Activated B cell treated with CpG ODN at 0.5 μM for 24 hours (primary cell): ENCODE results near the gene CDCA7. TPM values are rescaled to one million over a fixed set of nuclear protein-coding genes. Genes with fewer than 3 reads are reported as not detected.
"Not testable (repeated sequence)": the region's sequence is repeated elsewhere in the genome, so short reads cannot be mapped to it uniquely, and the experiment has no call there.

Experiments used
- ATAC-seq: fragments of 200-7000 bp; cut with Tn5 transposase; one replicate; pipeline ENCODE4 v1.10.0; 2021; ENCODE audit warnings: low read depth, mild to moderate bottlenecking, moderate library complexity
- CTCF ChIA-PET: fragments of 350-600 bp; sonication (Branson Sonifier 250); formaldehyde crosslinking; loops from one replicate; lab custom pipeline; 2021; ENCODE audit warnings: antibody characterized with exemption; lab: Charles Lee
- POLR2A ChIA-PET: fragments of 350-600 bp; sonication (Branson Sonifier 250); formaldehyde crosslinking; loops from one replicate; lab custom pipeline; 2021; ENCODE audit warnings: antibody characterized with exemption; lab: Charles Lee
- DNase-seq: peaks from one replicate; pipeline ENCODE4 v3.0.0; 2022
- H3K27ac Mint-ChIP-seq: one replicate; pipeline ENCODE4 v1.8.0; 2020; ENCODE audit warnings: mixed read lengths
- H3K27me3 Mint-ChIP-seq: one replicate; pipeline ENCODE4 v1.8.0; 2021; ENCODE audit warnings: mixed read lengths
- H3K36me3 Mint-ChIP-seq: one replicate; pipeline ENCODE4 v1.8.0; 2021; ENCODE audit warnings: low read depth, mixed read lengths
- H3K4me1 Mint-ChIP-seq: one replicate; pipeline ENCODE4 v1.8.0; 2021; ENCODE audit warnings: mixed read lengths
- H3K4me3 Mint-ChIP-seq: one replicate; pipeline ENCODE4 v1.8.0; 2020; ENCODE audit warnings: mild to moderate bottlenecking, mixed read lengths
- H3K9me3 Mint-ChIP-seq: one replicate; pipeline ENCODE4 v1.8.0; 2020; ENCODE audit warnings: mixed read lengths
- intact Hi-C: fragments of 100-400 bp; cut with micrococcal nuclease; formaldehyde crosslinking; loops from one replicate; pipeline ENCODE4 v1.15.1; 2024
- total RNA-seq: library from RNA; stranded (reverse); gene quantifications from 2 replicates; pipeline ENCODE4 v1.2.3, GENCODE V29; 2022
- TF ChIP-seq, protein P1 (sequence below): fragments of 200-600 bp; IDR thresholded peaks from one replicate; pipeline ENCODE4 v1.8.0; 2022; ENCODE audit warnings: antibody characterized with exemption, mild to moderate bottlenecking

Gene CDCA7
- total RNA-seq, 1 donor from 2014 or later: 6.3 TPM

DNA sequence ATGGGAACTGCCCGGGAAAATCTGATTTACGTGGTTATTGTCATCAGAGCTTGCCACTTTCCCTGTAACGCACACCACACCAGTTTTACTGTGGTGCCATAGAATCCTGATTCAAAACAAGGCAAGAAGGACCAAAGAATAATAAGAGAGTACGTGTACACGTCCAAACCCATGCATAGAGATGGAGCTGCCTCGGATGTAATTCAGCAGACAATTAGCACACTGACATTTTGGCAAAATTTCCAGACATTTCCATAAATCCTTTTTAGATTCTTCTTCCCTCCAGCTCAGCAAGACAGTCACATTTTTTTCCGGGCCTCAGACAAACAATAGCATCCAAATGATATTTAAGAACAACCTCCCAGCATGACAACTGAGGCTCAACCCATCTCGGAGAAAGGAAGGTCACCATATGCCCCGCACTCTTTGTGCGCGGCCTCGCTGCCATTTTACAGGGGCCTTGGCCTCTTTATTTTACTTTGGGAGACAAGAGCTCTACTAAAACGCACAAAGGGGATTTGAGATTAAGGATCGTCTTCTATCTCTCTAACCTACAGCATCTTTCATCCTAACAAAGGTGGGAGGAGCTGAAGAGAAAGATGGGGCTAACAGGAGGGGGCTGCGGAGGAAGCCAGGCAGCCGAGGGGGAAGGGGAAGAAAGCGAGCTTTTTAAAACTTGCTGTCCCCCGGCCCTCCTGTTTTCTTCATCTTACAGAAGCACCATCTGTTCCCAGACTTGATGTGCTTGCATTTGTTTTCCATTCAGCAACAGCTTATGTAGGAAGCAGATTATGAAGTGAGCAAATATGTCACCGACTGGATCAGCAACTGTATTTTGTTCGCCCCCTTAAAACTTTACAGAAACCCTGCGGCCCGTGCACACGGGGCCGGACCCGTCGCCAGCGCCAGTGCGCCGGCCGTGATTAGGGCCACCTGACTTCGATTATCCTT is 61.0 kb downstream of the CDCA7 start:
- H3K27ac Mint-ChIP-seq: no peak overlapping the region
- no peak for ATAC-seq
- no peaks in the 10 kb centered on the region for H3K36me3 Mint-ChIP-seq
- no peaks in the 10 kb centered on the region for H3K4me1 Mint-ChIP-seq
- intact Hi-C loops: no loop called here
- ChIA-PET POLR2A (no interaction called here), CTCF (no interaction called here)
- TF ChIP-seq, protein P1, sequence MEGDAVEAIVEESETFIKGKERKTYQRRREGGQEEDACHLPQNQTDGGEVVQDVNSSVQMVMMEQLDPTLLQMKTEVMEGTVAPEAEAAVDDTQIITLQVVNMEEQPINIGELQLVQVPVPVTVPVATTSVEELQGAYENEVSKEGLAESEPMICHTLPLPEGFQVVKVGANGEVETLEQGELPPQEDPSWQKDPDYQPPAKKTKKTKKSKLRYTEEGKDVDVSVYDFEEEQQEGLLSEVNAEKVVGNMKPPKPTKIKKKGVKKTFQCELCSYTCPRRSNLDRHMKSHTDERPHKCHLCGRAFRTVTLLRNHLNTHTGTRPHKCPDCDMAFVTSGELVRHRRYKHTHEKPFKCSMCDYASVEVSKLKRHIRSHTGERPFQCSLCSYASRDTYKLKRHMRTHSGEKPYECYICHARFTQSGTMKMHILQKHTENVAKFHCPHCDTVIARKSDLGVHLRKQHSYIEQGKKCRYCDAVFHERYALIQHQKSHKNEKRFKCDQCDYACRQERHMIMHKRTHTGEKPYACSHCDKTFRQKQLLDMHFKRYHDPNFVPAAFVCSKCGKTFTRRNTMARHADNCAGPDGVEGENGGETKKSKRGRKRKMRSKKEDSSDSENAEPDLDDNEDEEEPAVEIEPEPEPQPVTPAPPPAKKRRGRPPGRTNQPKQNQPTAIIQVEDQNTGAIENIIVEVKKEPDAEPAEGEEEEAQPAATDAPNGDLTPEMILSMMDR: no peak
- DNase-seq: no peak
- H3K4me3 Mint-ChIP-seq: no peak overlapping the region
- peaks cover 27% of the 10 kb centered on the region for H3K27me3 Mint-ChIP-seq
- H3K9me3 Mint-ChIP-seq: no peaks in the 10 kb centered on the region

DNA sequence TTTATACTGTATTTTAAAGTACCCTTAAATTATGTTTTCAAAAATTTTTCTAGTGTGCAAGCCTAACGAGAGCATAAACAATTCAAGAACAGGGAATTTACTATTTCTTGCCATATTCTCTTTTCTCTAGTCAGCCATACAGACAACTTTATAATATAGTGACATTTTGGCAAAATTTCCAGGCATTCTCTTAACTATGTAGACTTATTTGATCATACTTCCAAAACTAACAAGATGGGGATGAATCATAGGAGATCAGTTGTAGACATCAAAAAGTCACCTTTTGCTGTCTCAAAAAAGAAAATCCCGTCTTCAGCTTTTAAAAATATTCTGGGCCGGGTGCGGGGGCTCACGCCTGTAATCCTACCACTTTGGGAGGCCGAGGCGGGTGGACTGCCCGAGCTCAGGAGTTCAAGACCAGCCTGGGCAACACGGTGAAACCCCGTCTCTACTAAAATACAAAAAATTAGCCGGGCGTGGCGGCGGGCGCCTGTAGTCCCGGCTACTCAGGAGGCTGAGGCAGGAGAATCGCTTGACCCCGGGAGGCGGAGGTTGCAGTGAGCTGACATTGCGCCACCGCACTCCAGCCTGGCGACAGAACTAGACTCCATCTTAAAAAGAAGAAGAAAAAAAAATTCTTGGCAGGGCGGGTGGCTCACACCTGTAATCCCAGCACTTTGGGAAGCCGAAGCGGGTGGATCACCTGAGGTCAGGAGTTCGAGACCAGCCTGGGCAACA is 61.9 kb downstream of the CDCA7 start:
- ATAC-seq, H3K36me3 Mint-ChIP-seq, DNase-seq, CTCF ChIA-PET, intact Hi-C loops, H3K27ac Mint-ChIP-seq, H3K9me3 Mint-ChIP-seq, H3K4me3 Mint-ChIP-seq, POLR2A ChIA-PET, H3K4me1 Mint-ChIP-seq: not testable (repeated sequence)
- H3K27me3 Mint-ChIP-seq: peaks cover 35% of the 10 kb centered on the region

DNA sequence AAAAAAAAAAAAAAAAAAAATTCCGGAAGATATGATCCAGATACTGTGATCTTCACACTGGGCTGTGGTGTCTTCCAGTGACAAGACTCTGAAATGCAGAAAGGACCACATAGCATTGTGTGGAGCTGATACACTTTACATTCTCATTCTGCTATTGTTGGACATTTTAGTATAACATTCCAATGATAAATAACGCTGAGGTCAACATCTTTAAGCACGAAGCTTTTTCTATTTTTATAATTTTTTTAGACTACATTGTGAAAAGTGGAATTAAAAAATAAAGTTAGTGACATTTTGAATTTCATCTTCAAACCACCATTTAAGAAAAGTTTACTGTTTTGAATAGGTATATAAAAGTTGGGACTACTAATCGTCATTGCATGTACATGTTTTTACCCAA is 62.7 kb downstream of the CDCA7 start:
- ATAC-seq (no peak), DNase-seq (no peak)
- Mint-ChIP-seq H3K36me3 (no peaks in the 10 kb centered on the region), H3K27me3 (peaks cover 37% of the 10 kb centered on the region), H3K4me3 (no peak overlapping the region), H3K9me3 (no peaks in the 10 kb centered on the region), H3K27ac (no peak overlapping the region), H3K4me1 (no peaks in the 10 kb centered on the region)
- intact Hi-C loops: no loop called here
- TF ChIP-seq, protein P1: no peak
- POLR2A ChIA-PET: no interaction called here
- CTCF ChIA-PET: no interaction called here

DNA sequence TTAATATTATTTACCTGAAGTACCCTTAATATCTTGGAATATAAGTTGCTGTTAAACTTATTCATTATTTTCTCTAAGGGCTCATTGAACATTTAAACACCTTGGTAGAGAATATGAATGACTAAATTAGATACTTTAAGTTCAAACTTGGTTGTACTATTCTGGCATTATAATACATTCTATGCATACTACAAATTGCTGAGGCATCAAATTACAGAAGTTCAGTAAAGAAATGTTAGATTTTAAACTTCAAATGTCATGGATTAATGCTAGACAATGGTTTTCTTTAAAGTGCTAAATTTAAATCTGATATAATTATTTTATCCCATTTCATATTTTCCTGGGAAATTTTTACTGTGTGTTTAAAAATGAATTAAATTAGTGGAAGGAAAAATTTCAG is 63.1 kb downstream of the CDCA7 start:
- no peaks in the 10 kb centered on the region for H3K9me3 Mint-ChIP-seq
- CTCF ChIA-PET: no interaction called here
- DNase-seq (no peak), ATAC-seq (no peak)
- TF ChIP-seq, protein P1: no peak
- H3K27me3 Mint-ChIP-seq: peaks cover 34% of the 10 kb centered on the region
- no peak overlapping the region for H3K27ac Mint-ChIP-seq
- intact Hi-C loops: no loop called here
- H3K36me3 Mint-ChIP-seq: no peaks in the 10 kb centered on the region
- POLR2A ChIA-PET: no interaction called here
- no peaks in the 10 kb centered on the region for H3K4me1 Mint-ChIP-seq
- H3K4me3 Mint-ChIP-seq: no peak overlapping the region
